ENCODE measurements around the gene RGS16. TPM values are rescaled to one million over a fixed set of nuclear protein-coding genes. Genes with fewer than 3 reads are reported as not detected.

Gene RGS16
- total and polyA plus RNA-seq, 9 of the 15 experiments (the other 6 are each of a cell fraction or from before 2014, with no cell fraction given): 0.07 to 0.55 (median 0.36) TPM

DNA sequence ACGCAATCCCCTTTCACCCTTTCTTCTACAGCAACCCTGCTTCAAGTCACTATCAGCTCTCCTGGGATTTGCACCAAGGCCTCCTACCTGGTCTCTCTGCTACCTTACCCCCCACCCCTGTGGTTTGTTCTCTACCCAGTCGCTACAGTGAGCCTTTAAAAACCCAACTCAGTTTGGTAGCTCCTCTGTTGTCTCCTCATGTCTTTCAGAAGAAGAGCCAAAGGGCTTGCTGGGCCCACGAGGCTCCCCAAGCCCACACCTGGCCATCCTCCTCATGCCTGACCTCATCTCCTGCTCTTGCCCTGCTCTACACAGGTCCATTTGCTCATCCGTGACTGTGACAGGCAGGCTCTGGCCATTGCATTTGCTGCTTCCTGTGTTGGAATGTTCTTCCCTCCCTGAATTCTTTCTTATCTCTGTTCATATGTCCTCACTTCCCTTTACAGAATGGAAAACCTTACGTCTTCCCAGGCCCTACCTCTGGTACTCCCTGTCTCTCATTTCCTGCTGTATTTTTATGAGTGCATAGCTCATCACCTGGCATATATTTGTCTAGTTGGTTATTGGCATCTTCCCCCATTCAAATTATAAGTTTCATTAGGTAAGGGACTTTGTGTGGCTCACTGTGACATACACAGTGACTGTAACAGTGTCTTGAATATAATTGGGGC is 3.3 kb downstream of the RGS16 start (continued):
- TF ChIP-seq DNMT1 (IDR thresholded peaks at IDR 0.05): no peak
- TF ChIP-seq ZNF311 (CRISPR knock-in tag; IDR thresholded peaks at IDR 0.05): 0 out of 2 replicates have a peak, but pooled peaks have one; percentile 23
- TF ChIP-seq HEY1 (CRISPR knock-in tag; IDR thresholded peaks at IDR 0.05; ENCODE audit: borderline replicate concordance): no peak
- TF ChIP-seq KLF6 (CRISPR knock-in tag; IDR thresholded peaks at IDR 0.05; ENCODE audit: borderline replicate concordance): no peak
- TF ChIP-seq, protein P1, sequence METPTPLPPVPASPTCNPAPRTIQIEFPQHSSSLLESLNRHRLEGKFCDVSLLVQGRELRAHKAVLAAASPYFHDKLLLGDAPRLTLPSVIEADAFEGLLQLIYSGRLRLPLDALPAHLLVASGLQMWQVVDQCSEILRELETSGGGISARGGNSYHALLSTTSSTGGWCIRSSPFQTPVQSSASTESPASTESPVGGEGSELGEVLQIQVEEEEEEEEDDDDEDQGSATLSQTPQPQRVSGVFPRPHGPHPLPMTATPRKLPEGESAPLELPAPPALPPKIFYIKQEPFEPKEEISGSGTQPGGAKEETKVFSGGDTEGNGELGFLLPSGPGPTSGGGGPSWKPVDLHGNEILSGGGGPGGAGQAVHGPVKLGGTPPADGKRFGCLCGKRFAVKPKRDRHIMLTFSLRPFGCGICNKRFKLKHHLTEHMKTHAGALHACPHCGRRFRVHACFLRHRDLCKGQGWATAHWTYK (CRISPR knock-in tag; IDR thresholded peaks at IDR 0.05): 0 out of 2 replicates have a peak, but pooled peaks have one; percentile 19
- 0 out of 2 replicates have a peak, but pooled peaks have one; percentile 19 for TF ChIP-seq ZNF324 (CRISPR knock-in tag; IDR thresholded peaks at IDR 0.05)
- TF ChIP-seq SRSF7 (optimal IDR thresholded peaks at IDR 0.05; ENCODE audit: low read depth, low read length): no peak
- 0 out of 2 replicates have a peak, but pooled peaks have one; percentile 50 for TF ChIP-seq ZNF57 (CRISPR knock-in tag; IDR thresholded peaks at IDR 0.05)
- TF ChIP-seq, protein P2, sequence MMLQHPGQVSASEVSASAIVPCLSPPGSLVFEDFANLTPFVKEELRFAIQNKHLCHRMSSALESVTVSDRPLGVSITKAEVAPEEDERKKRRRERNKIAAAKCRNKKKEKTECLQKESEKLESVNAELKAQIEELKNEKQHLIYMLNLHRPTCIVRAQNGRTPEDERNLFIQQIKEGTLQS (IDR thresholded peaks at IDR 0.05): no peak
- TF ChIP-seq, protein P2 (CRISPR knock-in tag; conservative IDR thresholded peaks at IDR 0.05): 0 out of 2 replicates have a peak, but pooled peaks have one; percentile 17

All from K562 (cell line).